GM18502 (cell line): Measurements from ENCODE around the gene OR5K1.

Source experiments
- ATAC-seq: cut with Tn5 transposase; IDR thresholded peaks from one replicate; pipeline ENCODE4 v1.9.1; 2021; ENCODE audit warnings: mild to moderate bottlenecking; ENCODE audit not compliant: unreplicated experiment, poor library complexity

OR5K1 gene

GRCh38 chr3:98513091-98513511, 50.1 kb downstream of the OR5K1 start:
- ATAC-seq, result no peak

DNA sequence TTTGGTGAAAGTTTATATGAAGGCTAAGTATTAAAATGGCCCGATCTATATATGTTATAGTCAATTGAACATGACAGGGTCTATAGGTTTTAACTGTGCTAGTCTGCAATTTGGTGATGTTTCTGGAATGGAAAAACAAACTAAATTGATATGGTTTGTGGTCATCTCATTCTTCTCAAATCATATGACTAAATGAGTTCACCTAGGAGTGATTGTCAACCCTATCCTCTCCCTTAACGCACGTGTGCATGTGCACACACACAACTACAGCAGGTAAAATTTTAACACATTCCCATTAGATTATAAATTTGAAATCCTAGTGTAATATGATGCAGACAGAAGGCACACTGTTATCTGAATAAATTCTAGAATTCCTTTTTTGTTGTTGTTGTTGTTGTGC, 50.7 kb downstream of the OR5K1 start:
- no peak for ATAC-seq

- ATAC-seq, result no peak
Observed at GRCh38 chr3:98514948-98515347, 51.9 kb downstream of the OR5K1 start.

GRCh38 chr3:98518816-98519215, 55.8 kb downstream of the OR5K1 start:
- ATAC-seq, result no peak

DNA sequence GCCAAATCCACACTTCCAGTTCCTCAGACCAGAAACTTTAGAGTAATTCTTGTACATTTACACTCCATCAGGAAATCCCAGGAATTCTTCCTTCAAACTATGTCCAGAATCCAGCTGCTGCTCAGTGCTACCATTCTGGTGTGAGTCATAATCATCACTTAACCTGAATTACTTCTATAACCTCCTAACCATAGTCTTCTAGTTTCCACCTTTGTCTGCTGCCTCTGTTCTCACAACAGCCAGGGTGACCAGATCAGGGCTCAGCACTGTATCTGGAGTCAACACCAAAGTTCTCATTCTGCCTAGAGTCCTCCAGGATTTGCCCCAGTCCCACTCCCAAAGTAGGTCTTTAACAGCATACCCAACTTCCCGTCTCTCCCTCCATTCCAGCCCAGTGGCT, 56.4 kb downstream of the OR5K1 start:
- ATAC-seq, result no peak

- ATAC-seq, result peak; percentile 52
Observed at GRCh38 chr3:98521897-98522543, 59.0 kb downstream of the OR5K1 start.
